ENCODE measurements around the gene GLIPR1. TPM values are rescaled to one million over a fixed set of nuclear protein-coding genes. Genes with fewer than 3 reads are reported as not detected.
A peak's percentile ranks its signal among the peaks of the same experiment; 100 is the strongest.

Gene GLIPR1
- total RNA-seq, 2 donors from 2014 or later = 2.7 to 10.0 TPM

- H3K9me3 ChIP-seq = no peaks in the 10 kb centered on the region
- DNase-seq (ENCODE audit: low spot score) = no peak
- H3K4me3 ChIP-seq = no peak overlapping the region
- intact Hi-C loops (cut with DNase I) = loop anchor here (10.0 kb wide), 1 partner anchor 169 kb away; the partner anchor contains the start of genes CAPS2 and GLIPR1L1
- no peaks in the 10 kb centered on the region for H3K27me3 ChIP-seq (replicated peaks; ENCODE audit: insufficient read depth)
- no peaks in the 10 kb centered on the region for H3K36me3 ChIP-seq
- H3K27ac ChIP-seq = no peak overlapping the region
- no peak for TF ChIP-seq POLR2A (IDR thresholded peaks at IDR 0.05)
- 82% methylated on average over 3 of the region's 3 CpGs for WGBS
- H3K4me1 ChIP-seq (replicated peaks) = no peaks in the 10 kb centered on the region
These were observed 23.3 kb downstream of the GLIPR1 start for GRCh38 chr12:75503866-75504265.

- H3K4me3 ChIP-seq = no peak overlapping the region
- H3K36me3 ChIP-seq = no peaks in the 10 kb centered on the region
- no peaks in the 10 kb centered on the region for H3K9me3 ChIP-seq
- no peak overlapping the region for H3K27ac ChIP-seq
- DNase-seq (ENCODE audit: low spot score) = no peak
- 56% methylated on average over 2 of the region's 2 CpGs for WGBS
- peaks cover 8% of the 10 kb centered on the region for H3K4me1 ChIP-seq (replicated peaks)
- intact Hi-C loops (cut with DNase I) = loop anchor here (5.0 to 10.0 kb wide), 2 partner anchors 114 to 171 kb away; partner anchors contain the start of genes CAPS2, GLIPR1L1 and GLIPR1L2
- TF ChIP-seq POLR2AphosphoS5 (IDR thresholded peaks at IDR 0.05) (no peak), POLR2A (IDR thresholded peaks at IDR 0.05) (no peak), CTCF (IDR thresholded peaks at IDR 0.05) (peak; percentile 36 to 60 (median 48))
- no peaks in the 10 kb centered on the region for H3K27me3 ChIP-seq (replicated peaks; ENCODE audit: insufficient read depth)
These were observed 25.3 kb downstream of the GLIPR1 start for GRCh38 chr12:75505706-75506312.

- DNase-seq (ENCODE audit: low spot score) = no peak
- H3K36me3 ChIP-seq = no peaks in the 10 kb centered on the region
- H3K4me3 ChIP-seq = no peak overlapping the region
- peaks cover 8% of the 10 kb centered on the region for H3K4me1 ChIP-seq (replicated peaks)
- no peak overlapping the region for H3K27ac ChIP-seq
- no peaks in the 10 kb centered on the region for H3K9me3 ChIP-seq
- H3K27me3 ChIP-seq (replicated peaks; ENCODE audit: insufficient read depth) = no peaks in the 10 kb centered on the region
- 92% methylated on average over 2 of the region's 2 CpGs for WGBS
- TF ChIP-seq POLR2A (IDR thresholded peaks at IDR 0.05) = no peak
- no peak for TF ChIP-seq CTCF (IDR thresholded peaks at IDR 0.05)
- TF ChIP-seq POLR2AphosphoS5 (IDR thresholded peaks at IDR 0.05) = no peak
- intact Hi-C loops (cut with DNase I) = loop anchor here (5.0 to 10.0 kb wide), 2 partner anchors 115 to 172 kb away; partner anchors contain the start of genes CAPS2, GLIPR1L1 and GLIPR1L2
These were observed 26.5 kb downstream of the GLIPR1 start for GRCh38 chr12:75507086-75507485.

- intact Hi-C loops (cut with DNase I) = loop anchor here (5.0 to 10.0 kb wide), 2 partner anchors 116 to 173 kb away; partner anchors contain the start of genes CAPS2, GLIPR1L1 and GLIPR1L2
- 67% methylated on average over 2 of the region's 2 CpGs for WGBS
- H3K9me3 ChIP-seq = no peaks in the 10 kb centered on the region
- no peak for DNase-seq (ENCODE audit: low spot score)
- TF ChIP-seq CTCF (IDR thresholded peaks at IDR 0.05) (no peak), POLR2AphosphoS5 (IDR thresholded peaks at IDR 0.05) (no peak), POLR2A (IDR thresholded peaks at IDR 0.05) (no peak)
- H3K36me3 ChIP-seq = no peaks in the 10 kb centered on the region
- peaks cover 8% of the 10 kb centered on the region for H3K4me1 ChIP-seq (replicated peaks)
- no peak overlapping the region for H3K27ac ChIP-seq
- H3K27me3 ChIP-seq (replicated peaks; ENCODE audit: insufficient read depth) = no peaks in the 10 kb centered on the region
- no peak overlapping the region for H3K4me3 ChIP-seq
These were observed 27.6 kb downstream of the GLIPR1 start for GRCh38 chr12:75508159-75508558.

- peaks cover 8% of the 10 kb centered on the region for H3K4me1 ChIP-seq (replicated peaks)
- WGBS = 37% methylated on average over 4 of the region's 4 CpGs
- intact Hi-C loops (cut with DNase I) = loop anchor here (2.0 to 10.0 kb wide), 3 partner anchors 117 to 1049 kb away; partner anchors contain the start of genes CAPS2, GLIPR1L1, GLIPR1L2 and OSBPL8
- H3K9me3 ChIP-seq = no peaks in the 10 kb centered on the region
- H3K27me3 ChIP-seq (replicated peaks; ENCODE audit: insufficient read depth) = no peaks in the 10 kb centered on the region
- no peaks in the 10 kb centered on the region for H3K36me3 ChIP-seq
- no peak overlapping the region for H3K4me3 ChIP-seq
- no peak overlapping the region for H3K27ac ChIP-seq
- TF ChIP-seq CTCF (IDR thresholded peaks at IDR 0.05) (no peak), POLR2A (IDR thresholded peaks at IDR 0.05) (no peak), POLR2AphosphoS5 (IDR thresholded peaks at IDR 0.05) (no peak)
- no peak for DNase-seq (ENCODE audit: low spot score)
These were observed 29.1 kb downstream of the GLIPR1 start for GRCh38 chr12:75509621-75510020.

All from prostate gland (tissue), 2 donors.